K562 (cell line): ENCODE measurements around the gene PIK3CA. TPM values are rescaled to one million over a fixed set of nuclear protein-coding genes. Genes with fewer than 3 reads are reported as not detected.
A peak's percentile ranks its signal among the peaks of the same experiment; 100 is the strongest.

Experiments
- ARID3B ChIP-seq: fragments of 250-450 bp; sonication (Bioruptor Pico); IDR thresholded peaks from 2 replicates; pipeline ENCODE4 v1.4.0; 2020; ENCODE audit warnings: borderline replicate concordance
- GABPB1 ChIP-seq: sonication (generic); formaldehyde crosslinking; IDR thresholded peaks from 2 replicates; pipeline ENCODE4 v1.8.0; 2022; ENCODE audit warnings: mild to moderate bottlenecking, missing genetic modification reagents
- MTA3 ChIP-seq: fragments of 450-650 bp; formaldehyde crosslinking; IDR thresholded peaks from 2 replicates; pipeline ENCODE4 v1.6.1; 2017; ENCODE audit warnings: mild to moderate bottlenecking, borderline replicate concordance
- RAD21 ChIP-seq, 2 experiments: fragments of 250-450 bp in 1 of 2; fragments of 450-650 bp in 1 of 2; sonication (Bioruptor Pico) in 1 of 2; formaldehyde crosslinking in 1 of 2; IDR thresholded peaks in 1 of 2; conservative IDR thresholded peaks in 1 of 2; 2 replicates each; pipeline versions ENCODE4 v1.4.0 to v1.8.0; 2020 to 2022; ENCODE audit warnings: mild to moderate bottlenecking in 2 of 2, moderate library complexity in 1 of 2
- TBL1XR1 ChIP-seq, 2 experiments: IDR thresholded peaks; 2 replicates each; pipeline ENCODE4 v1.6.1; 2012; ENCODE audit warnings: improper control_type of control experiment in 2 of 2, low read length in 2 of 2, mild to moderate bottlenecking in 1 of 2
- TEAD4 ChIP-seq, 2 experiments: sonication (generic) in 1 of 2; formaldehyde crosslinking in 1 of 2; IDR thresholded peaks; 2 replicates each; pipeline versions ENCODE4 v1.6.1 to v1.8.0; 2012 to 2022; ENCODE audit warnings: borderline replicate concordance in 1 of 2, inconsistent platforms in 1 of 2, low read length in 1 of 2, mild to moderate bottlenecking in 1 of 2, missing genetic modification reagents in 1 of 2
- TRIM24 ChIP-seq, 2 experiments: fragments of 450-650 bp; IDR thresholded peaks; 2 replicates each; pipeline ENCODE4 v1.6.1; 2016
- ZBTB2 ChIP-seq: fragments of 450-650 bp; IDR thresholded peaks from 2 replicates; pipeline ENCODE4 v1.6.1; 2016; ENCODE audit warnings: antibody characterized with exemption
- ZNF280B ChIP-seq: fragments of 250-450 bp; sonication (Bioruptor Pico); IDR thresholded peaks from 2 replicates; pipeline ENCODE4 v1.5.1; 2021; ENCODE audit warnings: mild to moderate bottlenecking
- ZNF3 ChIP-seq: fragments of 250-450 bp; sonication (Bioruptor Pico); IDR thresholded peaks from 2 replicates; pipeline ENCODE4 v1.5.0; 2021; ENCODE audit warnings: mild to moderate bottlenecking, moderate library complexity
- polyA plus RNA-seq, 8 experiments: library from polyadenylated mRNA; depleted of rRNA in 4 of 8; stranded (reverse) in 5 of 8; unstranded in 3 of 8; fragments of >200 nt; fragmentation: Nextera tagmentation in 2 of 8; fragmentation: Illumina TruSeq in 1 of 8; extraction: Ambion mirVana in 2 of 8; extraction: Trizol in 1 of 8; gene quantifications; 2 replicates each; pipeline versions ENCODE4 v1.2.1 to v1.2.3, GENCODE V29; 2011 to 2014; ENCODE audit warnings: inconsistent platforms in 1 of 8, missing spikeins in 1 of 8
- total RNA-seq, 7 experiments: library from RNA; depleted of rRNA in 6 of 7; stranded (reverse); fragments of >200 nt in 6 of 7; fragmentation: Illumina TruSeq in 2 of 7; extraction: Trizol in 2 of 7; gene quantifications; 2 replicates each; pipeline versions ENCODE4 v1.2.1 to v1.2.3, GENCODE V29; 2011 to 2021; ENCODE audit warnings: low replicate concordance in 1 of 7
- TF ChIP-seq, protein P1 (sequence below): fragments of 250-450 bp; sonication (Bioruptor Pico); IDR thresholded peaks from 2 replicates; pipeline ENCODE4 v1.4.0; 2020; ENCODE audit warnings: mild to moderate bottlenecking, moderate library complexity
- TF ChIP-seq, protein P2 (sequence below): IDR thresholded peaks from 2 replicates; pipeline ENCODE4 v1.6.1; 2012; ENCODE audit warnings: low read depth, low read length, improper control_type of control experiment, borderline replicate concordance
- TF ChIP-seq, protein P3 (sequence below): fragments of 200-400 bp; formaldehyde crosslinking; IDR thresholded peaks from 2 replicates; pipeline ENCODE4 v1.6.1; 2017; ENCODE audit warnings: mild to moderate bottlenecking, low read depth, low read length, moderate library complexity

The PIK3CA gene
- total and polyA plus RNA-seq, 9 of the 15 experiments (the other 6 are each of a cell fraction or from before 2014, with no cell fraction given): 3.8 to 19.4 (median 10.8) TPM

DNA sequence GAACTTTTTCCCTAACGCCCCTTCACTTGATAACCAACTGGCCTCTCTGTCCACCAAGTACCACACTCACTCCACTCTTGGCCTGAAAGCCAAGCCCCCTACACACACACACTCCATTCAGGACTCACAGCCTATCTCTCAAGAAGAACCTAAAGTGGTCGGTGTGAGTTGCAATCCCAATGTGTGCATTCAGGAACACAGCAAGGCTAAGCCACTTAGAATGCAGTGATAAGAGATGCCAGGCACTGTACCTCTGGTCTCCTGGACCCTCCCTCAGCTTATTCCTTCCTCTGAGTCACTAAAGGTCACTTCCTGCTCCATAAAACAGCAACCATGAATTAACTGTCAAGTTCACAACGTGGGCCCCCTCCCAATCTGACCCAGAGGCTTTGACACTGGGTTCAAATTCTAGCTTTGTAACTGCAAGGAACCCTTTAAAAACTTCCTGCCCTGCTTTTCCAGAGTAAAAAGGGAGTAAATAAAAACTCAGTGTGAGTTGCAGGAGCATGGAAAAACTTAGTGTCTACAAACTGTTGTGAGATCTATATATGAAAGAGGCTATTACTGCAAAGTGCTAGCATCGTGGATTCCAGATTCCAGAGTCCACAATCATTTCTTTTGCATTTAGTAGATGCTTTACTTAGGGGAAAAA, 120.4 kb downstream of the PIK3CA start (continued):
- peak; percentile 53; the same call in 1 of the 2 replicates for TF ChIP-seq ZBTB2
- no peak for TF ChIP-seq ARID3B (CRISPR knock-in tag)
- TF ChIP-seq, protein P1, sequence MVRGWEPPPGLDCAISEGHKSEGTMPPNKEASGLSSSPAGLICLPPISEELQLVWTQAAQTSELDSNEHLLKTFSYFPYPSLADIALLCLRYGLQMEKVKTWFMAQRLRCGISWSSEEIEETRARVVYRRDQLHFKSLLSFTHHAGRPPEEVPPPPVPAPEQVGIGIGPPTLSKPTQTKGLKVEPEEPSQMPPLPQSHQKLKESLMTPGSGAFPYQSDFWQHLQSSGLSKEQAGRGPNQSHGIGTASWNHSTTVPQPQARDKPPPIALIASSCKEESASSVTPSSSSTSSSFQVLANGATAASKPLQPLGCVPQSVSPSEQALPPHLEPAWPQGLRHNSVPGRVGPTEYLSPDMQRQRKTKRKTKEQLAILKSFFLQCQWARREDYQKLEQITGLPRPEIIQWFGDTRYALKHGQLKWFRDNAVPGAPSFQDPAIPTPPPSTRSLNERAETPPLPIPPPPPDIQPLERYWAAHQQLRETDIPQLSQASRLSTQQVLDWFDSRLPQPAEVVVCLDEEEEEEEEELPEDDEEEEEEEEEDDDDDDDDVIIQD (CRISPR knock-in tag): no peak
- TF ChIP-seq ZNF280B (CRISPR knock-in tag): no peak
- TF ChIP-seq MTA3: peak; percentile 72; the same call in 1 of the 2 replicates
- no peak; the same call in 1 of the 2 replicates for TF ChIP-seq TEAD4 (IDR thresholded peaks at IDR 0.05; ENCODE audit: low read length)
- no peak for TF ChIP-seq TEAD4 (CRISPR knock-in tag; IDR thresholded peaks at IDR 0.05; ENCODE audit: borderline replicate concordance)
- peak in 1 of 2 experiments; percentile 9; a peak in 1 of 4 replicates for TF ChIP-seq RAD21 (CRISPR knock-in tag; conservative IDR thresholded peaks at IDR 0.05 in 1 of 2, IDR thresholded peaks at IDR 0.05 in 1 of 2)
- no peak for TF ChIP-seq GABPB1 (CRISPR knock-in tag)
- TF ChIP-seq, protein P2, sequence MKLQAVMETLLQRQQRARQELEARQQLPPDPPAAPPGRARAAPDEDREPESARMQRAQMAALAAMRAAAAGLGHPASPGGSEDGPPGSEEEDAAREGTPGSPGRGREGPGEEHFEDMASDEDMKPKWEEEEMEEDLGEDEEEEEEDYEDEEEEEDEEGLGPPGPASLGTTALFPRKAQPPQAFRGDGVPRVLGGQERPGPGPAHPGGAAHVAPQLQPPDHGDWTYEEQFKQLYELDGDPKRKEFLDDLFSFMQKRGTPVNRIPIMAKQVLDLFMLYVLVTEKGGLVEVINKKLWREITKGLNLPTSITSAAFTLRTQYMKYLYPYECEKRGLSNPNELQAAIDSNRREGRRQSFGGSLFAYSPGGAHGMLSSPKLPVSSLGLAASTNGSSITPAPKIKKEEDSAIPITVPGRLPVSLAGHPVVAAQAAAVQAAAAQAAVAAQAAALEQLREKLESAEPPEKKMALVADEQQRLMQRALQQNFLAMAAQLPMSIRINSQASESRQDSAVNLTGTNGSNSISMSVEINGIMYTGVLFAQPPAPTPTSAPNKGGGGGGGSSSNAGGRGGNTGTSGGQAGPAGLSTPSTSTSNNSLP: no peak
- TF ChIP-seq TRIM24 (IDR thresholded peaks at IDR 0.05): peak in 1 of 2 experiments; percentile 53; a peak in 2 of 4 replicates
- no peak for TF ChIP-seq ZNF3 (CRISPR knock-in tag)
- TF ChIP-seq, protein P3, sequence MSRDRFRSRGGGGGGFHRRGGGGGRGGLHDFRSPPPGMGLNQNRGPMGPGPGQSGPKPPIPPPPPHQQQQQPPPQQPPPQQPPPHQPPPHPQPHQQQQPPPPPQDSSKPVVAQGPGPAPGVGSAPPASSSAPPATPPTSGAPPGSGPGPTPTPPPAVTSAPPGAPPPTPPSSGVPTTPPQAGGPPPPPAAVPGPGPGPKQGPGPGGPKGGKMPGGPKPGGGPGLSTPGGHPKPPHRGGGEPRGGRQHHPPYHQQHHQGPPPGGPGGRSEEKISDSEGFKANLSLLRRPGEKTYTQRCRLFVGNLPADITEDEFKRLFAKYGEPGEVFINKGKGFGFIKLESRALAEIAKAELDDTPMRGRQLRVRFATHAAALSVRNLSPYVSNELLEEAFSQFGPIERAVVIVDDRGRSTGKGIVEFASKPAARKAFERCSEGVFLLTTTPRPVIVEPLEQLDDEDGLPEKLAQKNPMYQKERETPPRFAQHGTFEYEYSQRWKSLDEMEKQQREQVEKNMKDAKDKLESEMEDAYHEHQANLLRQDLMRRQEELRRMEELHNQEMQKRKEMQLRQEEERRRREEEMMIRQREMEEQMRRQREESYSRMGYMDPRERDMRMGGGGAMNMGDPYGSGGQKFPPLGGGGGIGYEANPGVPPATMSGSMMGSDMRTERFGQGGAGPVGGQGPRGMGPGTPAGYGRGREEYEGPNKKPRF: no peak
- peak in 1 of 2 experiments; percentile 34; a peak in 1 of 4 replicates for TF ChIP-seq TBL1XR1 (IDR thresholded peaks at IDR 0.05; ENCODE audit: low read length in 2 of 2)
